IMR-90 (cell line): ENCODE data around the gene BST1. TPM values are rescaled to one million over a fixed set of nuclear protein-coding genes. Genes with fewer than 3 reads are reported as not detected.

Source experiments
- ATAC-seq: fragments of 200-7000 bp; cut with Tn5 transposase; 2 replicates; pipeline ENCODE4 v1.9.1; 2020; ENCODE audit warnings: low read depth, mild to moderate bottlenecking, moderate library complexity
- BruUV-seq: library from RNA; stranded (reverse); fragments of 400-500 nt; replicated peaks from 2 replicates; lab custom pipeline; 2021; lab: Mats Ljungman, UMichigan
- CTCF ChIA-PET: fragments of 300-600 bp; formaldehyde crosslinking; extraction: SDS; loops from one replicate; lab custom pipeline; 2021; ENCODE audit warnings: antibody characterized with exemption; lab: Yijun Ruan, JAX
- POLR2A ChIA-PET: fragments of 300-600 bp; sonication (Branson Sonifier 250); formaldehyde crosslinking; loops from one replicate; lab custom pipeline; 2022; ENCODE audit warnings: antibody characterized with exemption; ENCODE audit not compliant: unreplicated experiment; lab: Charles Lee
- DNase-seq: peaks from one replicate; pipeline ENCODE4 v3.0.0; 2013
- H2AFZ ChIP-seq: replicated peaks from 2 replicates; pipeline ENCODE3; 2013; ENCODE audit warnings: low read length, mild to moderate bottlenecking; ENCODE audit not compliant: poor library complexity
- H2AK5ac ChIP-seq: 2 replicates; pipeline ENCODE4 v1.6.1; 2013; ENCODE audit warnings: low read depth, low read length, inconsistent platforms
- H2AK9ac ChIP-seq: replicated peaks from 2 replicates; pipeline ENCODE3; 2013; ENCODE audit warnings: mild to moderate bottlenecking, low read depth, low read length, moderate library complexity; ENCODE audit not compliant: poor library complexity
- H2BK120ac ChIP-seq: 2 replicates; pipeline ENCODE4 v1.6.1; 2013; ENCODE audit warnings: low read depth, low read length, inconsistent platforms
- H2BK15ac ChIP-seq: 3 replicates; pipeline ENCODE4 v1.6.1; 2013; ENCODE audit warnings: low read depth, low read length, inconsistent platforms
- H2BK20ac ChIP-seq: 2 replicates; pipeline ENCODE4 v1.6.1; 2013; ENCODE audit warnings: low read depth, mild to moderate bottlenecking, inconsistent platforms, low read length, moderate library complexity
- H2BK5ac ChIP-seq: 2 replicates; pipeline ENCODE4 v1.6.1; 2013; ENCODE audit warnings: mild to moderate bottlenecking, low read depth, low read length, inconsistent platforms; ENCODE audit not compliant: poor library complexity, severe bottlenecking
- H3K14ac ChIP-seq: replicated peaks from 2 replicates; pipeline ENCODE4 v1.6.1; 2013; ENCODE audit warnings: low read depth, low read length, inconsistent platforms
- H3K18ac ChIP-seq: 2 replicates; pipeline ENCODE4 v1.6.1; 2013; ENCODE audit warnings: low read depth, low read length, control low read depth
- H3K23ac ChIP-seq: 2 replicates; pipeline ENCODE4 v1.6.1; 2013; ENCODE audit warnings: low read depth, low read length, inconsistent platforms
- H3K27ac ChIP-seq: 2 replicates; pipeline ENCODE4 v1.5.1; 2013; ENCODE audit warnings: mild to moderate bottlenecking, control low read depth, low read length; ENCODE audit not compliant: insufficient read depth
- H3K27me3 ChIP-seq: 2 replicates; pipeline ENCODE4 v1.6.1; 2013; ENCODE audit warnings: low read length; ENCODE audit not compliant: control insufficient read depth, insufficient read depth
- H3K36me3 ChIP-seq: 2 replicates; pipeline ENCODE4 v1.6.1; 2013; ENCODE audit warnings: low read length, mixed read lengths; ENCODE audit not compliant: control insufficient read depth, insufficient read depth
- H3K4ac ChIP-seq: 2 replicates; pipeline ENCODE4 v1.6.1; 2013; ENCODE audit warnings: low read depth, low read length, inconsistent platforms
- H3K4me1 ChIP-seq: 2 replicates; pipeline ENCODE4 v1.6.1; 2013; ENCODE audit warnings: low read length, mixed read lengths; ENCODE audit not compliant: control insufficient read depth, insufficient read depth
- H3K4me2 ChIP-seq: 2 replicates; pipeline ENCODE4 v1.6.1; 2013; ENCODE audit warnings: low read depth, mild to moderate bottlenecking, control low read depth, low read length, moderate library complexity
- H3K4me3 ChIP-seq: 2 replicates; pipeline ENCODE4 v1.5.1; 2013; ENCODE audit warnings: low read depth, mild to moderate bottlenecking, control low read depth, low read length, moderate library complexity; ENCODE audit not compliant: insufficient read depth
- H3K56ac ChIP-seq: 2 replicates; pipeline ENCODE4 v1.6.1; 2013; ENCODE audit warnings: low read length, inconsistent platforms; ENCODE audit not compliant: insufficient read depth; ENCODE audit errors: extremely low read depth
- H3K79me1 ChIP-seq, 2 experiments: 2 replicates each; pipeline ENCODE4 v1.6.1; 2013; ENCODE audit warnings: low read length in 2 of 2, inconsistent platforms in 1 of 2, low read depth in 1 of 2
- H3K9ac ChIP-seq: 2 replicates; pipeline ENCODE4 v1.6.1; 2013; ENCODE audit warnings: low read depth, low read length, control low read depth
- H3K9me1 ChIP-seq: 2 replicates; pipeline ENCODE4 v1.6.1; 2013; ENCODE audit warnings: low read length, inconsistent platforms; ENCODE audit not compliant: insufficient read depth
- H3K9me3 ChIP-seq: 2 replicates; pipeline ENCODE4 v1.6.1; 2013; ENCODE audit warnings: low read length; ENCODE audit not compliant: control insufficient read depth, insufficient read depth
- H4K20me1 ChIP-seq: 2 replicates; pipeline ENCODE4 v1.6.1; 2013; ENCODE audit warnings: low read length, inconsistent platforms; ENCODE audit not compliant: insufficient read depth
- H4K5ac ChIP-seq: 2 replicates; pipeline ENCODE4 v1.6.1; 2013; ENCODE audit warnings: mild to moderate bottlenecking, low read depth, low read length, control low read depth
- H4K8ac ChIP-seq, 2 experiments: 2 replicates each; pipeline ENCODE4 v1.6.1; 2013; ENCODE audit warnings: low read depth in 2 of 2, low read length in 2 of 2, control low read depth in 1 of 2, inconsistent platforms in 1 of 2
- H4K91ac ChIP-seq: 2 replicates; pipeline ENCODE4 v1.6.1; 2013; ENCODE audit warnings: low read depth, low read length, inconsistent platforms; ENCODE audit not compliant: insufficient read depth
- BHLHE40 ChIP-seq: fragments of 150-350 bp; IDR thresholded peaks from 2 replicates; pipeline ENCODE4 v1.6.1; 2016; ENCODE audit warnings: mild to moderate bottlenecking, low read depth, low read length
- MAZ ChIP-seq: IDR thresholded peaks from 2 replicates; pipeline ENCODE4 v1.6.1; 2012; ENCODE audit warnings: low read depth, mild to moderate bottlenecking, low read length, improper control_type of control experiment, moderate library complexity, borderline replicate concordance
- MXI1 ChIP-seq: IDR thresholded peaks from 2 replicates; pipeline ENCODE4 v1.6.1; 2012; ENCODE audit warnings: low read depth, mild to moderate bottlenecking, low read length, moderate library complexity, borderline replicate concordance
- NFE2L2 ChIP-seq: fragments of 150-350 bp; IDR thresholded peaks from 2 replicates; pipeline ENCODE4 v1.6.1; 2016; ENCODE audit warnings: low read depth, mild to moderate bottlenecking, low read length
- POLR2A ChIP-seq: IDR thresholded peaks from 2 replicates; pipeline ENCODE4 v1.6.1; 2012; ENCODE audit warnings: mild to moderate bottlenecking, low read depth, low read length
- RCOR1 ChIP-seq: IDR thresholded peaks from 2 replicates; pipeline ENCODE4 v1.6.1; 2012; ENCODE audit warnings: mild to moderate bottlenecking, low read length, improper control_type of control experiment; ENCODE audit not compliant: insufficient replicate concordance
- RFX5 ChIP-seq: IDR thresholded peaks from 2 replicates; pipeline ENCODE4 v1.8.0; 2012; ENCODE audit warnings: low read depth, mild to moderate bottlenecking, low read length, moderate library complexity
- SMC3 ChIP-seq: fragments of 150-350 bp; IDR thresholded peaks from 2 replicates; pipeline ENCODE4 v1.6.1; 2016; ENCODE audit warnings: low read depth, mild to moderate bottlenecking, antibody characterized with exemption, low read length, moderate library complexity
- WGBS, 2 experiments: methylation state at CpG; one replicate each; pipeline versions ENCODE4 v1.1.5 to v1.1.7; 2013; ENCODE audit warnings: missing lambda C conversion rate in 2 of 2; ENCODE audit not compliant: insufficient read length in 1 of 2; ENCODE audit errors: extremely low coverage in 2 of 2; 5-methylcytosine and 5-hydroxymethylcytosine counted together
- dilution Hi-C: fragments of 300-500 bp; cut with HindIII; formaldehyde crosslinking; loops from one replicate; pipeline ENCODE4 v1.14.3; 2018; ENCODE audit warnings: low sequenced_read_pairs; ENCODE audit not compliant: unreplicated experiment
- in situ Hi-C: fragments of 300-500 bp; cut with MboI; formaldehyde crosslinking; loops from 3 replicates; pipeline ENCODE4 v1.14.3; 2019; ENCODE audit warnings: low sequenced_read_pairs, inconsistent platforms, mixed read lengths
- intact Hi-C: fragments of 100-400 bp; cut with micrococcal nuclease; formaldehyde crosslinking; loops from 2 replicates; pipeline ENCODE4 v1.10.0; 2022
- polyA plus RNA-seq, 3 experiments: library from polyadenylated mRNA; depleted of rRNA; stranded (reverse); fragments of >200 nt; gene quantifications; 2 replicates each; pipeline ENCODE4 v1.2.3, GENCODE V29; 2012; ENCODE audit warnings: low replicate concordance in 1 of 3
- total RNA-seq: library from RNA; depleted of rRNA; stranded (reverse); fragments of >200 nt; gene quantifications from 2 replicates; pipeline ENCODE4 v1.2.3, GENCODE V29; 2012
- TF ChIP-seq, protein P1 (sequence below): conservative IDR thresholded peaks from 2 replicates; pipeline ENCODE4 v1.5.1; 2012; ENCODE audit warnings: mild to moderate bottlenecking, low read depth, low read length, improper control_type of control experiment
- TF ChIP-seq, protein P2 (sequence below): fragments of 150-350 bp; IDR thresholded peaks from 2 replicates; pipeline ENCODE4 v1.6.1; 2017; ENCODE audit warnings: mild to moderate bottlenecking, antibody characterized with exemption, low read length, low read depth

The BST1 gene
- total and polyA plus RNA-seq, 2 of the 4 experiments (the other 2 are of a cell fraction), result 6.6 to 11.1 TPM

DNA sequence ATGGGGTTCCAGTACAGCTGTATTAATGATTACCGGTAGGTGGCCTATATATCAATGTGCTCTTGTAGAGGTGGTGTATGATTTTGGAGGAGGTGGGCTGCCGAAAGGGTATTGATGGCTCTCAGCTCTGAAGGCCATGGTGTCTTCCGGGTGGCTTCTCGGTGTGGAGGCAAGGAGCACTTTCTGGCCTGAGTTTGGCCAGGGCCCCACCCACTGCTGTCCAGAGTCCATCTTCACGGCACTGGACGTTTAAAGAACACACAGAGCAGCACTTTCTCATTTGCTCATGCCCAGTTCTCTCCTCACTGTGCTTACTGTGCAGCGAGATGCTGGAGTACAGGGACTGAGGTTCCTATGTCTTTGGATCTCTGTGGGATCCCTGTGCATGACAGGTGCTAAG is 16.1 kb downstream of the BST1 start:
- intact Hi-C loops (no loop called here), dilution Hi-C loops (no loop called here), in situ Hi-C loops (no loop called here)
- H2BK120ac ChIP-seq, result peak overlapping the region; percentile 10
- DNase-seq (no peak), ATAC-seq (no peak)
- H3K4ac ChIP-seq, result peak overlapping the region; percentile 66
- no TSS peak for BruUV-seq
- no peak overlapping the region for H4K8ac ChIP-seq
- H3K18ac ChIP-seq, result no peak overlapping the region
- H3K27me3 ChIP-seq, result no peaks in the 10 kb centered on the region
- H3K9me3 ChIP-seq, result no peaks in the 10 kb centered on the region
- H3K79me1 ChIP-seq, result 0 out of 4 replicates have a peak, but pooled peaks cover 0 to 4% of the 10 kb centered on the region in 2 experiments
- no peak overlapping the region for H3K27ac ChIP-seq
- no peak overlapping the region for H2AFZ ChIP-seq
- H3K56ac ChIP-seq, result no peak overlapping the region
- 0 out of 2 replicates have a peak overlapping the region, but pooled peaks have one; percentile 28 for H3K14ac ChIP-seq
- H2BK15ac ChIP-seq, result no peak overlapping the region; the same call in 2 of the 3 replicates
- TF ChIP-seq MAZ, result no peak
- no peak for TF ChIP-seq BHLHE40
- TF ChIP-seq SMC3, result no peak
- TF ChIP-seq RCOR1, result no peak
- TF ChIP-seq MXI1, result no peak
- TF ChIP-seq NFE2L2, result no peak
- no peak for TF ChIP-seq RFX5
- TF ChIP-seq POLR2A, result no peak
- TF ChIP-seq, protein P1, sequence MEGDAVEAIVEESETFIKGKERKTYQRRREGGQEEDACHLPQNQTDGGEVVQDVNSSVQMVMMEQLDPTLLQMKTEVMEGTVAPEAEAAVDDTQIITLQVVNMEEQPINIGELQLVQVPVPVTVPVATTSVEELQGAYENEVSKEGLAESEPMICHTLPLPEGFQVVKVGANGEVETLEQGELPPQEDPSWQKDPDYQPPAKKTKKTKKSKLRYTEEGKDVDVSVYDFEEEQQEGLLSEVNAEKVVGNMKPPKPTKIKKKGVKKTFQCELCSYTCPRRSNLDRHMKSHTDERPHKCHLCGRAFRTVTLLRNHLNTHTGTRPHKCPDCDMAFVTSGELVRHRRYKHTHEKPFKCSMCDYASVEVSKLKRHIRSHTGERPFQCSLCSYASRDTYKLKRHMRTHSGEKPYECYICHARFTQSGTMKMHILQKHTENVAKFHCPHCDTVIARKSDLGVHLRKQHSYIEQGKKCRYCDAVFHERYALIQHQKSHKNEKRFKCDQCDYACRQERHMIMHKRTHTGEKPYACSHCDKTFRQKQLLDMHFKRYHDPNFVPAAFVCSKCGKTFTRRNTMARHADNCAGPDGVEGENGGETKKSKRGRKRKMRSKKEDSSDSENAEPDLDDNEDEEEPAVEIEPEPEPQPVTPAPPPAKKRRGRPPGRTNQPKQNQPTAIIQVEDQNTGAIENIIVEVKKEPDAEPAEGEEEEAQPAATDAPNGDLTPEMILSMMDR, result no peak
- TF ChIP-seq, protein P2, sequence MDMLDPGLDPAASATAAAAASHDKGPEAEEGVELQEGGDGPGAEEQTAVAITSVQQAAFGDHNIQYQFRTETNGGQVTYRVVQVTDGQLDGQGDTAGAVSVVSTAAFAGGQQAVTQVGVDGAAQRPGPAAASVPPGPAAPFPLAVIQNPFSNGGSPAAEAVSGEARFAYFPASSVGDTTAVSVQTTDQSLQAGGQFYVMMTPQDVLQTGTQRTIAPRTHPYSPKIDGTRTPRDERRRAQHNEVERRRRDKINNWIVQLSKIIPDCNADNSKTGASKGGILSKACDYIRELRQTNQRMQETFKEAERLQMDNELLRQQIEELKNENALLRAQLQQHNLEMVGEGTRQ, result no peak
- no peak overlapping the region for H2AK9ac ChIP-seq
- H3K4me2 ChIP-seq, result no peak overlapping the region
- no peak overlapping the region for H3K23ac ChIP-seq
- H3K4me1 ChIP-seq, result peaks cover 19% of the 10 kb centered on the region
- H3K4me3 ChIP-seq, result no peak overlapping the region
- H3K9me1 ChIP-seq, result peaks cover 14% of the 10 kb centered on the region
- no peaks in the 10 kb centered on the region for H4K20me1 ChIP-seq
- peak overlapping the region; percentile 21 for H2BK20ac ChIP-seq
- H3K9ac ChIP-seq, result no peak overlapping the region
- H2AK5ac ChIP-seq, result peak overlapping the region; percentile 85
- 93% methylated on average over 3 of the region's 7 CpGs; no CpG with 5 or more reads in 1 of the 2 experiments for WGBS, 2 experiments
- POLR2A ChIA-PET, result no interaction called here
- CTCF ChIA-PET, result no interaction called here
- no peak overlapping the region for H2BK5ac ChIP-seq
- H4K91ac ChIP-seq, result peak overlapping the region; percentile 54
- no peak overlapping the region for H4K5ac ChIP-seq
- no peaks in the 10 kb centered on the region for H3K36me3 ChIP-seq
